Mucosa of descending colon (tissue), 3 donors: ENCODE data around the gene ATP8B4. TPM values are rescaled to one million over a fixed set of nuclear protein-coding genes. Genes with fewer than 3 reads are reported as not detected.

Source experiments
- ATAC-seq: fragments of 200-7000 bp; cut with Tn5 transposase; one replicate; pipeline ENCODE4 v1.9.1; 2020; ENCODE audit warnings: mild to moderate bottlenecking, moderate library complexity
- DNase-seq, 3 donors: peaks; one replicate each; pipeline ENCODE4 v3.0.0-alpha.2; 2020
- H3K36me3 ChIP-seq: fragments of 200-600 bp; one replicate; pipeline ENCODE4 v1.8.0; 2021; ENCODE audit warnings: low read depth, mild to moderate bottlenecking
- H3K4me1 ChIP-seq: fragments of 200-600 bp; one replicate; pipeline ENCODE4 v1.8.0; 2021; ENCODE audit warnings: low read depth, mild to moderate bottlenecking
- H3K4me3 ChIP-seq: fragments of 200-600 bp; one replicate; pipeline ENCODE4 v1.8.0; 2021; ENCODE audit warnings: mild to moderate bottlenecking
- H3K9me3 ChIP-seq: fragments of 200-600 bp; one replicate; pipeline ENCODE4 v1.8.0; 2021; ENCODE audit warnings: mild to moderate bottlenecking
- CTCF ChIP-seq: fragments of 200-600 bp; IDR thresholded peaks from one replicate; pipeline ENCODE4 v1.8.0; 2022; ENCODE audit warnings: antibody characterized with exemption, mild to moderate bottlenecking
- intact Hi-C, 2 donors: fragments of 100-400 bp; cut with DNase I in 1 of 2; cut with micrococcal nuclease in 1 of 2; formaldehyde crosslinking; loops; one replicate each; pipeline versions ENCODE4 v1.11.0 to v1.11.1; 2022; cut with DNase I, micrococcal nuclease
- total RNA-seq, 3 donors: library from RNA; stranded (reverse); fragmentation: NEBNext Ultra II Directional in 2 of 3; extraction: Animal tissue kit (Norgen Biotek cat#: 25700) in 2 of 3; gene quantifications; one replicate each; pipeline versions ENCODE4 v1.2.1 to v1.2.4, GENCODE V29; 2021 to 2023
- donor health status: DM: no; HTN: no; CAD: no; lungs with moderate emphysema.
- donor health status: DM: no; HTN: no; CAD: no.
- donor health status: DM: no; HTN: yes; CAD: no.

The ATP8B4 gene
- total RNA-seq, 3 donors from 2014 or later = 4.7 to 8.9 (median 7.4) TPM

GRCh38 chr15:49831206-49831965, 287.6 kb downstream of the ATP8B4 start:
- no peak overlapping the region for H3K4me3 ChIP-seq
- no peak for TF ChIP-seq CTCF
- H3K4me1 ChIP-seq = no peaks in the 10 kb centered on the region
- no peak for DNase-seq
- H3K9me3 ChIP-seq = no peaks in the 10 kb centered on the region
- no peaks in the 10 kb centered on the region for H3K36me3 ChIP-seq
- intact Hi-C loops = no loop called here
- no peak for ATAC-seq

- TF ChIP-seq CTCF = no peak
- no peaks in the 10 kb centered on the region for H3K4me1 ChIP-seq
- H3K9me3 ChIP-seq = no peaks in the 10 kb centered on the region
- H3K36me3 ChIP-seq = no peaks in the 10 kb centered on the region
- ATAC-seq (no peak), DNase-seq (no peak)
- intact Hi-C loops = no loop called here
- H3K4me3 ChIP-seq = no peak overlapping the region
Observed at GRCh38 chr15:49830391-49830790, 288.6 kb downstream of the ATP8B4 start.

- Histone ChIP-seq H3K36me3 (no peaks in the 10 kb centered on the region), H3K4me1 (no peaks in the 10 kb centered on the region), H3K9me3 (no peaks in the 10 kb centered on the region), H3K4me3 (no peak overlapping the region)
- ATAC-seq = no peak
- DNase-seq = no peak
- no peak for TF ChIP-seq CTCF
- intact Hi-C loops = no loop called here
Observed at GRCh38 chr15:49827311-49827710, 291.7 kb downstream of the ATP8B4 start.

- TF ChIP-seq CTCF = no peak
- Histone ChIP-seq H3K4me3 (no peak overlapping the region), H3K36me3 (no peaks in the 10 kb centered on the region), H3K9me3 (no peaks in the 10 kb centered on the region), H3K4me1 (no peaks in the 10 kb centered on the region)
- DNase-seq (no peak), ATAC-seq (no peak)
- intact Hi-C loops = no loop called here
Observed at GRCh38 chr15:49826640-49827234, 292.3 kb downstream of the ATP8B4 start.

- no peak for ATAC-seq
- H3K4me1 ChIP-seq = no peaks in the 10 kb centered on the region
- no peak for DNase-seq
- no peaks in the 10 kb centered on the region for H3K36me3 ChIP-seq
- H3K4me3 ChIP-seq = no peak overlapping the region
- intact Hi-C loops = no loop called here
- TF ChIP-seq CTCF = no peak
- no peaks in the 10 kb centered on the region for H3K9me3 ChIP-seq
Observed at GRCh38 chr15:49824775-49825099, 294.3 kb downstream of the ATP8B4 start.
